Fibroblast of pulmonary artery (primary cell): ENCODE measurements around the gene RUNX2.
A peak's percentile ranks its signal among the peaks of the same experiment; 100 is the strongest.

ENCODE experiments used
- DNase-seq: peaks from one replicate; pipeline ENCODE4 v3.0.0-alpha.2; 2010; ENCODE audit warnings: low read depth
- H3K4me3 ChIP-seq: replicated peaks from 2 replicates; pipeline ENCODE4 v1.5.1; 2011; ENCODE audit warnings: low read depth, mild to moderate bottlenecking, control low read depth, low read length, moderate library complexity
- CTCF ChIP-seq: IDR thresholded peaks from 2 replicates; pipeline ENCODE4 v1.5.1; 2011; ENCODE audit warnings: mild to moderate bottlenecking, control low read depth, low read length, inconsistent platforms; ENCODE audit errors: missing control alignments

Gene RUNX2

GRCh38 chr6:45587229-45588060 is 259.3 kb downstream of the RUNX2 start:
- no peak for DNase-seq
- no peak for TF ChIP-seq CTCF
- H3K4me3 ChIP-seq: no peak overlapping the region

- TF ChIP-seq CTCF: no peak
- DNase-seq: no peak
- no peak overlapping the region for H3K4me3 ChIP-seq
These were observed 261.2 kb downstream of the RUNX2 start for GRCh38 chr6:45589367-45589766.

GRCh38 chr6:45590226-45590625 is 262.1 kb downstream of the RUNX2 start:
- no peak for TF ChIP-seq CTCF
- no peak overlapping the region for H3K4me3 ChIP-seq
- peak; percentile 58 for DNase-seq

DNA sequence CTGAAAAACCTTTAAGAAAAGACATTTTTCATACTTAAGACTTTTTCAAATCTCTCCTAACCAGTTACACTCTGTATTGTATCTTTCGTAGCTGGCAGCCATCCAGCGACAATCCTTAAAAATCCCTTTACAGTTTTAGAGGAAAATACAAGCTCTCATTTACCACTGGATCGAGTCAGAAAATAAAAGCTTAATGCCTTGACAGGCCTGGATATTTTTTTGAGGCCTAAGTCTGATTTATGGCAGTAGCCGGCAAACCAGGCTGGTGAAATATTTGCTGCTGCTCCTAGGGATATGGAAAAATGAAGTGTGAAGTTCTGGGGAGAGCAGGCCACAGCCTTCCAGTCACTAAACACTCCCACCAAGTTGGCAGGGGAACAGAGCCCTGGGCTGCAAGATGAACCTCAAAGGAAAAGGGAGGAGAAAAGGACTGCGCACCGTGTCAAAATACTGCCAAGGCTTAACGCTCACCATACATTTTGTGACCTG is 262.6 kb downstream of the RUNX2 start:
- TF ChIP-seq CTCF: no peak
- no peak overlapping the region for H3K4me3 ChIP-seq
- DNase-seq: peak; percentile 63

DNA sequence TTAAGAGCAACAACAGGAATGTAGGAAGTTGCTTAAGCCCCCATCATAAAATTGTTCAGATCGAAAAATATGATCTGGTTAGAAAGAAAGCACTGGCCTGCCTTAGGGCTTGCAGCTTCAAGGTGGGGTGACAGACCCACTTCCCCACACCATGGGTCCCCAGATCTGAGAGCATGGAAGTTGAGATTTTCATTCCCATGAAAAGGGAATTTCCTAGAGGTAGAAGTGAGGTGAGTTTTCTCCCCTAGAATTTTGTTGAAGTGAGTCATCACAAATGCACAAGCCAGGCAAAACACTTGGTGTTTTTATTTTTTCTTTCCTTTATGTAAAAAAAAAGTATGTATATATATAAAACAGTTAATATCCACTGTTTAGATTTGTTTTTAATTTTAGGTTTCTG is 263.2 kb downstream of the RUNX2 start:
- no peak for TF ChIP-seq CTCF
- H3K4me3 ChIP-seq: no peak overlapping the region
- peak; percentile 9 for DNase-seq

- TF ChIP-seq CTCF: no peak
- no peak for DNase-seq
- H3K4me3 ChIP-seq: no peak overlapping the region
These were observed 263.8 kb downstream of the RUNX2 start for GRCh38 chr6:45591890-45592289.

DNA sequence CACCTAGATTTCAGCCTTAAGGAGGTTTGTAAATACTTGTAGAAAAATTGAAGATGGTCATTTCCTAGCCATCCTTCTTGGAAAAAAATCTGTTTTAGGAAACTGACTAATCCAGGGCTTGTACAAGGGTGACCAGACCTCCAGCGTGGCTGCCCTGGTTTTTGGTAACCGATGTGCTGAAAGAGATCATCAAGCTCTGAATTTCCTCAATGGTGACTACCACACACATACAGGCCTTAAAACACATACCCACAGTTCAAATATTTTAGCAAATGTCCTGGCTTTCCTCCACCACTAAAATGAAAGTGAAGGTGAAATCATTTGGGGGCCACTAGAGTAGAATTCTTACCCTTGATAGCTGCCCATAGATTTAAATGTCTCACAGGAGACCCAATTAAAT is 264.9 kb downstream of the RUNX2 start:
- peak; percentile 8 for DNase-seq
- H3K4me3 ChIP-seq: no peak overlapping the region
- TF ChIP-seq CTCF: no peak
